Gastrocnemius medialis (tissue), 4 donors: ENCODE results near the gene CDC20. TPM values are rescaled to one million over a fixed set of nuclear protein-coding genes. Genes with fewer than 3 reads are reported as not detected.
"Not testable (repeated sequence)": the region's sequence is repeated elsewhere in the genome, so short reads cannot be mapped to it uniquely, and the experiment has no call there.

Experiments
- ATAC-seq, 2 donors: fragments of 150-250 bp; one replicate each; pipeline ENCODE4 v1.9.1; 2016
- DNase-seq, 2 donors: peaks; one replicate each; pipeline ENCODE4 v3.0.0-alpha.2; 2019
- H3K27ac ChIP-seq, 4 donors: fragments of 200-600 bp; sonication (generic); 1 replicate in 1 of 4; 2 replicates in 3 of 4; pipeline ENCODE4 v1.5.1; 2016 to 2018; ENCODE audit warnings: mild to moderate bottlenecking in 2 of 4, moderate library complexity in 1 of 4
- H3K27me3 ChIP-seq, 3 donors: fragments of 200-600 bp; sonication (generic) in 2 of 3; 1 replicate in 1 of 3; 2 replicates in 2 of 3; pipeline versions ENCODE4 v1.5.1 to v1.6.0; 2016 to 2019; ENCODE audit warnings: mild to moderate bottlenecking in 1 of 3, moderate library complexity in 1 of 3
- H3K36me3 ChIP-seq, 2 donors: fragments of 200-600 bp; sonication (generic) in 1 of 2; one replicate each; pipeline ENCODE4 v1.5.1; 2017 to 2018
- H3K4me1 ChIP-seq, 2 donors: fragments of 200-600 bp; sonication (generic) in 1 of 2; one replicate each; pipeline ENCODE4 v1.5.1; 2016 to 2017; ENCODE audit warnings: mild to moderate bottlenecking in 2 of 2
- H3K4me3 ChIP-seq, 4 donors: fragments of 200-600 bp; sonication (generic) in 3 of 4; 1 replicate in 1 of 4; 2 replicates in 3 of 4; pipeline ENCODE4 v1.5.1; 2016 to 2019; ENCODE audit warnings: mild to moderate bottlenecking in 2 of 4
- H3K9me3 ChIP-seq, 3 donors: fragments of 200-600 bp; sonication (generic) in 2 of 3; 1 replicate in 1 of 3; 2 replicates in 2 of 3; pipeline ENCODE4 v1.5.1; 2016 to 2019
- CTCF ChIP-seq, 5 experiments: fragments of 450-650 bp in 3 of 5; fragments of 200-600 bp in 2 of 5; sonication (generic) in 2 of 5; IDR thresholded peaks in 4 of 5; conservative IDR thresholded peaks in 1 of 5; 1 replicate in 4 of 5; 2 replicates in 1 of 5; pipeline ENCODE4 v1.5.1; 2016 to 2019; ENCODE audit warnings: antibody characterized with exemption in 5 of 5, mild to moderate bottlenecking in 3 of 5, moderate library complexity in 3 of 5
- POLR2A ChIP-seq, 2 donors: fragments of 450-650 bp; IDR thresholded peaks; one replicate each; pipeline ENCODE4 v1.6.1; 2017; ENCODE audit warnings: antibody characterized with exemption in 2 of 2, mild to moderate bottlenecking in 2 of 2, moderate library complexity in 2 of 2
- in situ Hi-C, 4 donors: fragments of 200-750 bp; cut with MboI; loops; one replicate each; pipeline versions ENCODE4 v1.15.0 to v1.8.0; 2017; ENCODE audit warnings: low sequenced_read_pairs in 4 of 4
- intact Hi-C: fragments of 100-400 bp; cut with DNase I; formaldehyde crosslinking; loops from one replicate; pipeline ENCODE4 v1.15.1; 2023; ENCODE audit warnings: low total_unique reads
- total RNA-seq, 4 donors: library from RNA; depleted of rRNA; stranded (reverse); fragments of >200 nt; gene quantifications; one replicate each; pipeline versions ENCODE4 v1.1.0 to v1.2.3, GENCODE V29; 2016

Gene CDC20
- total RNA-seq, 4 donors from 2014 or later, result 0.46 to 2.4 (median 0.76) TPM

- Histone ChIP-seq H3K4me3 (peak overlapping the region; percentile 86 to 95 (median 94)), H3K9me3 (no peaks in the 10 kb centered on the region), H3K27me3 (no peaks in the 10 kb centered on the region), H3K4me1 (peaks cover 17 to 24% of the 10 kb centered on the region in 2 donors), H3K27ac (peak overlapping the region; percentile 89 to 97 (median 94)), H3K36me3 (peaks cover 0 to 33% of the 10 kb centered on the region in 2 donors)
- TF ChIP-seq POLR2A (IDR thresholded peaks at IDR 0.05), result no peak
- no peak for TF ChIP-seq CTCF (IDR thresholded peaks at IDR 0.05 in 4 of 5, conservative IDR thresholded peaks at IDR 0.05 in 1 of 5)
- intact Hi-C loops (loop anchor here (5.0 kb wide), 2 partner anchors 85 to 195 kb away; partner anchors contain the start of genes CFAP57, EBNA1BP2 and HYI), in situ Hi-C loops (no loop called here)
- peak; percentile 52 to 55 for ATAC-seq
- DNase-seq, result no peak
Observed at GRCh38 chr1:43367026-43367903, 8.5 kb downstream of the CDC20 start.

DNA sequence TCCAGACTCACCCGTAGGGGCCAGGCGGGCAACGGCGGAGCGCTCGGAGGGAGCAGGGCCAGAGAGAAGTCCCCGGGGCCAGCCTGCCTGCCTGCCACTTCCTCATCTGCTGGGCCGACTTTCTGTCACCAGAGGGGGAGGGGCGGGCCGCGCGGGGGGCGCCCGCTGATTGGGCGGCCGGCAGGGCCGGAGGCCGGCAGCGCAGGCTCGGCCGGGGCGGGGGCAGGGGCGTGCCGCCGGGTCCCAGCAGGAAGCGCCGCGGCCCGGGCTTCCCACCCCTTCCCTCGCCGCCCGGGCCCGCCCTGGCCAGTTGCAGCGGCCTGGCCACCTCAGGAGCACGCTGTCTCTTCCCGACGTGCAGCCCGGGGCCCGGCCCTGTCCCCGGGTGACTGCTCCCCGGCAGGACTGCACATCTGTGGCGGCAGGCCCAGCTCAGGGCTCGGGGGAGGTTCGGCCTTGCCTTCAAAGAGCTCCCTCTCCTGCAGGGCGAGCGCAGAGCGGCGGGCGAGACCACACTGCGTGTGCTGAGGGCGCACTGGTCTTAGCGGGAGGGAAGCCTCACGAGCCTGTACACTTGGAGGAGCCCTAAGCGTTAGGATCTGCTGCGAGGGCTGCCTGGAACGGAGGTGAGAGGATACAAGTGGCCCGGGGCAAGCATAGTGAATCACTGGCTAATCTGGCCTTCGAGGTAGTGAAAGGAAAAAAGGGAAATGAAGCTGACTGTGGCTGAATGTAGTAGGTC, 9.3 kb downstream of the CDC20 start, which contains the start of gene ELOVL1:
Gene ELOVL1 (minus strand): TSS at position 108 of the 742 bp plus-strand sequence. CDS start 2,402 bp downstream, outside the sequence.
- peak within 1 kb of the TSS; percentile 86 to 95 (median 94) for H3K4me3 ChIP-seq
- in situ Hi-C loops, result no loop called here

GRCh38 chr1:43368646-43369020, 9.9 kb downstream of the CDC20 start:
- peak overlapping the region; percentile 86 to 95 (median 94) for H3K4me3 ChIP-seq
- DNase-seq (no peak), ATAC-seq (no peak)
- H3K27me3 ChIP-seq, result no peaks in the 10 kb centered on the region
- intact Hi-C loops (loop anchor here (1.0 to 5.0 kb wide), 5 partner anchors 19 to 196 kb away; partner anchors contain the start of genes CFAP57, EBNA1BP2, HYI and MED8), in situ Hi-C loops (no loop called here)
- H3K27ac ChIP-seq, result peak overlapping the region; percentile 89 to 97 (median 94)
- H3K9me3 ChIP-seq, result no peaks in the 10 kb centered on the region
- TF ChIP-seq CTCF (IDR thresholded peaks at IDR 0.05 in 4 of 5, conservative IDR thresholded peaks at IDR 0.05 in 1 of 5) (no peak), POLR2A (IDR thresholded peaks at IDR 0.05) (no peak)
- H3K4me1 ChIP-seq, result peaks cover 19 to 24% of the 10 kb centered on the region in 2 donors
- H3K36me3 ChIP-seq, result peaks cover 0 to 20% of the 10 kb centered on the region in 2 donors

More for the DNA sequence above, 9.3 kb downstream of the CDC20 start, which contains the start of gene ELOVL1:
- no peaks in the 10 kb centered on the region for H3K27me3 ChIP-seq
- H3K4me1 ChIP-seq, result peaks cover 17 to 24% of the 10 kb centered on the region in 2 donors
- peak; percentile 80 to 89 for DNase-seq
- H3K36me3 ChIP-seq, result peaks cover 0 to 25% of the 10 kb centered on the region in 2 donors
- TF ChIP-seq CTCF (IDR thresholded peaks at IDR 0.05 in 4 of 5, conservative IDR thresholded peaks at IDR 0.05 in 1 of 5) (peak in 4 of 5 experiments; percentile 12 to 41 (median 28)), POLR2A (IDR thresholded peaks at IDR 0.05) (peak; percentile 66 to 75)
- H3K9me3 ChIP-seq, result no peaks in the 10 kb centered on the region
- ATAC-seq, result peak; percentile 90 to 93
- peak within 1 kb of the TSS; percentile 89 to 97 (median 94) for H3K27ac ChIP-seq
- intact Hi-C loops, result loop anchor here (1.0 to 5.0 kb wide), 5 partner anchors 19 to 196 kb away; partner anchors contain the start of genes CFAP57, EBNA1BP2, HYI and MED8

DNA sequence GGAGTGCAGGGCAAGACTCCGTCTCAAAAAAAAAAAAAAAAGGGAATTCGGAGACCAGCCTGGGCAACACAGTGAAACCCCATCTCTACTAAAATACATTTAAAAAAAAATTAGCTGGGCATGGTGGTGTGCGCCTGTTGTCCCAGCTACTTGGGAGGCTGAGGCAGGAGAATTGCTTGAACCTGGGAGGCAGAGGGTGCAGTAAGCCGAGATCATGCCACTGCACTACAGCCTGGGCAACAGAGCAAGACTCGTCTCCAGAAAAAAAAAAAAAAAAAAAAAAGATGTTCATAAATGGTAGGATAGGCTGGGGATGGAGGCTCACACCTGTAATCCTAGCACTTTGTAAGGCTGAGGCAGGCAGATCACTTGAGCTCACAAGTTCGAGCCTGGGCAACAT, 11.0 kb downstream of the CDC20 start:
- H3K4me1 ChIP-seq, result peaks cover 21 to 24% of the 10 kb centered on the region in 2 donors
- in situ Hi-C loops, result not testable (repeated sequence)
- intact Hi-C loops, result loop anchor here (5.0 kb wide), 2 partner anchors 83 to 197 kb away; partner anchors contain the start of genes CFAP57, EBNA1BP2 and HYI

More for the DNA sequence above, 11.0 kb downstream of the CDC20 start:
- H3K4me3 ChIP-seq, H3K27me3 ChIP-seq, H3K27ac ChIP-seq, H3K36me3 ChIP-seq, ATAC-seq, H3K9me3 ChIP-seq, DNase-seq: not testable (repeated sequence)
